Esophagus squamous epithelium (tissue), 5 donors: ENCODE results near the gene LPP. TPM values are rescaled to one million over a fixed set of nuclear protein-coding genes. Genes with fewer than 3 reads are reported as not detected.

Experiments used
- DNase-seq: peaks from one replicate; lab custom pipeline; 2025; lab: John Stamatoyannopoulos, UW
- H3K27ac ChIP-seq, 4 donors: fragments of 200-600 bp; sonication (generic); one replicate each; pipeline ENCODE4 v1.5.1; 2016 to 2019; ENCODE audit warnings: mild to moderate bottlenecking in 1 of 4
- H3K27me3 ChIP-seq, 4 donors: fragments of 200-600 bp; sonication (generic); 1 replicate in 3 of 4; 2 replicates in 1 of 4; pipeline versions ENCODE4 v1.5.1 to v1.6.0; 2017 to 2021; ENCODE audit warnings: antibody characterized with exemption in 1 of 4
- H3K36me3 ChIP-seq, 3 donors: fragments of 200-600 bp; sonication (generic); one replicate each; pipeline ENCODE4 v1.5.1; 2016 to 2019
- H3K4me1 ChIP-seq, 3 donors: fragments of 200-600 bp; sonication (generic); one replicate each; pipeline ENCODE4 v1.5.1; 2017 to 2019
- H3K4me3 ChIP-seq, 4 donors: fragments of 200-600 bp; sonication (generic); 1 replicate in 3 of 4; 2 replicates in 1 of 4; pipeline ENCODE4 v1.5.1; 2016 to 2019; ENCODE audit warnings: mild to moderate bottlenecking in 2 of 4, moderate library complexity in 1 of 4
- H3K9me3 ChIP-seq, 3 donors: fragments of 200-600 bp; sonication (generic); one replicate each; pipeline ENCODE4 v1.5.1; 2016 to 2019
- POLR2A ChIP-seq, 4 donors: fragments of 450-650 bp; IDR thresholded peaks; one replicate each; pipeline ENCODE4 v1.6.1; 2017; ENCODE audit warnings: antibody characterized with exemption in 4 of 4, mild to moderate bottlenecking in 4 of 4, moderate library complexity in 3 of 4
- WGBS, 2 donors: methylation state at CpG; one replicate each; pipeline ENCODE4 v1.1.5; 2018; 5-methylcytosine and 5-hydroxymethylcytosine counted together
- intact Hi-C: fragments of 100-400 bp; cut with DNase I; formaldehyde crosslinking; loops from one replicate; pipeline ENCODE4 v1.15.0; 2022
- total RNA-seq, 4 donors: library from RNA; depleted of rRNA; stranded (reverse); fragments of >200 nt; gene quantifications; one replicate each; pipeline ENCODE4 v1.1.0, GENCODE V29; 2016
- TF ChIP-seq, protein P1 (sequence below), 6 experiments: fragments of 450-650 bp in 4 of 6; fragments of 200-600 bp in 2 of 6; sonication (generic) in 2 of 6; IDR thresholded peaks; one replicate each; pipeline ENCODE4 v1.5.1; 2016 to 2019; ENCODE audit warnings: antibody characterized with exemption in 6 of 6, mild to moderate bottlenecking in 4 of 6, moderate library complexity in 4 of 6
- donor health status: DM: yes; HTN: yes; CAD: no.

Gene LPP
- total RNA-seq, 4 donors from 2014 or later = 41.4 to 369 (median 97.3) TPM

DNA sequence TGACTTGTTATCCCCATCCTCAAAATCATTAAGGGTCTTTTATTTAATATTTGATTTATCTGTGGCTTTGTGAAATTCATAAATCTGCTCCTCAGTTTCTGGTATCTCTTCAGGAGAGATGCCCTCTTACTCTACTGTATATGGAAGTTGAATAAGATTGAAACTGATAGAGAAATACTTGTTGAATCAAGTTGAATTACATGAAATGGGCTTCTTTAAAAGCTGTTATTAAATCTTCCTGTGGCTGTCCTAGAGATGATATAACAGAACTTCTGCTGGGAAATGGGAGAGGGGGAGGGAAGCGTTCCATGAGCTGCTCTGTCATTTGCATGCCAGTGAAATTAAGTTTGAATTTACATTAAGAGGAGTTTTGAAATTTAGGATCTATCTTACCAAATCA, 523.4 kb downstream of the LPP start:
- H3K27ac ChIP-seq = no peak overlapping the region
- peaks cover 6 to 54% (median 34%) of the 10 kb centered on the region in 3 donors for H3K4me1 ChIP-seq
- H3K4me3 ChIP-seq = no peak overlapping the region
- no peaks in the 10 kb centered on the region for H3K36me3 ChIP-seq
- TF ChIP-seq POLR2A (IDR thresholded peaks at IDR 0.05) = no peak
- TF ChIP-seq, protein P1, sequence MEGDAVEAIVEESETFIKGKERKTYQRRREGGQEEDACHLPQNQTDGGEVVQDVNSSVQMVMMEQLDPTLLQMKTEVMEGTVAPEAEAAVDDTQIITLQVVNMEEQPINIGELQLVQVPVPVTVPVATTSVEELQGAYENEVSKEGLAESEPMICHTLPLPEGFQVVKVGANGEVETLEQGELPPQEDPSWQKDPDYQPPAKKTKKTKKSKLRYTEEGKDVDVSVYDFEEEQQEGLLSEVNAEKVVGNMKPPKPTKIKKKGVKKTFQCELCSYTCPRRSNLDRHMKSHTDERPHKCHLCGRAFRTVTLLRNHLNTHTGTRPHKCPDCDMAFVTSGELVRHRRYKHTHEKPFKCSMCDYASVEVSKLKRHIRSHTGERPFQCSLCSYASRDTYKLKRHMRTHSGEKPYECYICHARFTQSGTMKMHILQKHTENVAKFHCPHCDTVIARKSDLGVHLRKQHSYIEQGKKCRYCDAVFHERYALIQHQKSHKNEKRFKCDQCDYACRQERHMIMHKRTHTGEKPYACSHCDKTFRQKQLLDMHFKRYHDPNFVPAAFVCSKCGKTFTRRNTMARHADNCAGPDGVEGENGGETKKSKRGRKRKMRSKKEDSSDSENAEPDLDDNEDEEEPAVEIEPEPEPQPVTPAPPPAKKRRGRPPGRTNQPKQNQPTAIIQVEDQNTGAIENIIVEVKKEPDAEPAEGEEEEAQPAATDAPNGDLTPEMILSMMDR (IDR thresholded peaks at IDR 0.05) = no peak
- 80 to 92% methylated on average over 1 of the region's 1 CpG for WGBS, 2 donors
- peaks cover 0 to 4% (median 0%) of the 10 kb centered on the region in 3 donors for H3K9me3 ChIP-seq
- no peaks in the 10 kb centered on the region for H3K27me3 ChIP-seq
- intact Hi-C loops = no loop called here
- no peak for DNase-seq

DNA sequence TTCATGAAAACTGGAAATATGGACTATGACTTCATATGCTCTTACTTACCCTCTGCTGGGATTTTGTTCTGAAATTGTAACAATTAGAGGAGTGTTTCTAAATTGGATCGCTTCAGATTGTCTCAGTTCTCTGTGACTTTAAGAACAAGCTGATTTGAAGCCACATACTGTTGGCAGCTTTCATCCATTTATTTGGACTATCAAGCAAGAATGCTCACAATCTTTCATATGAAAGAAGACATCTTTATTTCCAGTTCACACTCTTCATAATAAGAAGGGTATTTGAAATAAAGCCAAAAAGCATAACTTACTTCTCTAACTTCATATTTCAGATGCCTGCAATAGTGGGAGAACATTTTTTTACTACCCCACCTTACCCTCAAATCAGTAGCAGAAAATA, 526.2 kb downstream of the LPP start:
- TF ChIP-seq POLR2A (IDR thresholded peaks at IDR 0.05) = no peak
- TF ChIP-seq, protein P1 (IDR thresholded peaks at IDR 0.05) = no peak
- intact Hi-C loops = no loop called here
- no peaks in the 10 kb centered on the region for H3K27me3 ChIP-seq
- peaks cover 0 to 4% (median 0%) of the 10 kb centered on the region in 3 donors for H3K9me3 ChIP-seq
- H3K4me3 ChIP-seq = no peak overlapping the region
- no peaks in the 10 kb centered on the region for H3K36me3 ChIP-seq
- peaks cover 4 to 41% (median 25%) of the 10 kb centered on the region in 3 donors for H3K4me1 ChIP-seq
- 70 to 76% methylated on average over 1 of the region's 1 CpG for WGBS, 2 donors
- DNase-seq = no peak
- peak overlapping the region; percentile 14 to 66 (median 63) for H3K27ac ChIP-seq

DNA sequence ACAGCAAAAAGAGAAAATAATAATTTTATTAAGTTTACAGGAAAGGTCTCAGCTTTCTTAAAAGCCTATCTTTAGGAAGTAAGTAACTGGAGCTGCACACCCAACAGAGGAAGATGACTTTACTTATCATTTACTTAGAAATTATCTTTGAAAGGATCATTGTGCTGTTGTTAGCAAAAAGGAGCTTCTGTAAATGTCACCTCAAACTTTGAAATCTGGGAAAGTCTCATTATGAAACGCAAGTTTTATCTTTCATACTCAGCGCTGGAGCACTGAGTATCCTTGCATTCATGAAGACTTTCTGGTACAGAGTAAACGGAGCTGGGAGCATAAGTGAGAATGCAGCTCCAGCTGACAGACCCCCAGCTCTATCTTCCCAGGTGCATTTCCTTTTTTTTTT, 526.6 kb downstream of the LPP start:
- WGBS, 2 donors = 66 to 67% methylated on average over 3 of the region's 3 CpGs
- Histone ChIP-seq H3K4me3 (no peak overlapping the region), H3K27me3 (no peaks in the 10 kb centered on the region), H3K36me3 (no peaks in the 10 kb centered on the region), H3K4me1 (peaks cover 4 to 39% (median 25%) of the 10 kb centered on the region in 3 donors), H3K9me3 (peaks cover 0 to 4% (median 0%) of the 10 kb centered on the region in 3 donors), H3K27ac (peak overlapping the region in 3 of 4 donors; percentile 62 to 66 (median 64))
- TF ChIP-seq, protein P1 (IDR thresholded peaks at IDR 0.05) = no peak
- no peak for TF ChIP-seq POLR2A (IDR thresholded peaks at IDR 0.05)
- intact Hi-C loops = no loop called here
- no peak for DNase-seq

DNA sequence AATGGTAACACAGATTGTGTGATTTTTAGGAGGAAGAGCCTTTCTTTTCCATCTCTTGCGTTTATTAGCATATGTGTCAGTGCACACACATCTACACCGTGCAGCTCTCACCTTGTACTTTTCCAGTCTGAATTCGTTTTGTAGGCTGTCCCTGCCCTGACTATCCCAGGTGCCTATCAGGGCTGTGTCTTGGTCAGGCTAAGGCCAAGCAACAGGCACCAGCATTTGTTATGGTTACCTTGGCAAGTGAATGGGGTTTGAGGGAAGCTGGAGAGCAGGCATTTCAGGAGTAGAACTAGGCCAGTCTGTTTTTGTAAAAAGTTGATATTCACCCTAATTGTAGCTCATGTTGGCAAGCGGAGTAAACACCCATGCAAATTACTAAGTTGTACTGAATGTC, 528.4 kb downstream of the LPP start:
- no peak overlapping the region for H3K4me3 ChIP-seq
- H3K27me3 ChIP-seq = no peaks in the 10 kb centered on the region
- TF ChIP-seq POLR2A (IDR thresholded peaks at IDR 0.05) = no peak
- TF ChIP-seq, protein P1 (IDR thresholded peaks at IDR 0.05) = no peak
- no peak for DNase-seq
- intact Hi-C loops = no loop called here
- no peaks in the 10 kb centered on the region for H3K36me3 ChIP-seq
- 90 to 98% methylated on average over 4 of the region's 4 CpGs for WGBS, 2 donors
- H3K27ac ChIP-seq = peak overlapping the region in 2 of 4 donors; percentile 1 to 37
- H3K9me3 ChIP-seq = no peaks in the 10 kb centered on the region
- peaks cover 4 to 39% (median 27%) of the 10 kb centered on the region in 3 donors for H3K4me1 ChIP-seq

DNA sequence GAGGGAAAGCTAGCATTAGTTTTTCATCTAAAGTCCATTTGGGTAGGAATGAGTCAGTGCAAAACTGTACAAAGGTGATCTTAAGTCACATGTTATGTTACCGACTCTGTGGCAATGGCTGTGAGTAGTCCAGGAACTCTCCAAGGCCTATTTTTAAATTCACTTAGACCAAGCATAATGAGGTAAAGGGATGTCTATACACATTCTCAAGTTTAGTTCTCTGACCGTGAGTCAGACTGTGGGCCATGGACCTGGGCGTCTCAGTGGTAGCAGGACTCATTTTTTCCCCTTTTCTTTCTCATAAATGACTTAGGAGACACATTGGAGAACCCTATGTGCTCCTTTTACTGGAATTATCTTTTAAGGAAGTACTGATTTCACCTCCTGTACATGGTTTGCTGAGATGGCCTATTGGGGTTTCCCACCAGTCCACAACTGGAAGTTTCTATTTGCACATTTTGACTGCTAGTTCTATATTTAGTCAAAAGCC, 529.1 kb downstream of the LPP start:
- TF ChIP-seq, protein P1 (IDR thresholded peaks at IDR 0.05) = no peak
- no peak for TF ChIP-seq POLR2A (IDR thresholded peaks at IDR 0.05)
- no peak for DNase-seq
- Histone ChIP-seq H3K4me3 (no peak overlapping the region), H3K36me3 (no peaks in the 10 kb centered on the region), H3K27me3 (no peaks in the 10 kb centered on the region), H3K4me1 (peaks cover 4 to 43% (median 32%) of the 10 kb centered on the region in 3 donors), H3K27ac (peak overlapping the region in 2 of 4 donors; percentile 37 to 45), H3K9me3 (no peaks in the 10 kb centered on the region)
- 41 to 58% methylated on average over 3 of the region's 3 CpGs for WGBS, 2 donors
- intact Hi-C loops = no loop called here
